Osteocyte (in vitro differentiated cells): Measurements from ENCODE around the gene THUMPD2. TPM values are rescaled to one million over a fixed set of nuclear protein-coding genes. Genes with fewer than 3 reads are reported as not detected.
"Not testable (repeated sequence)": the region's sequence is repeated elsewhere in the genome, so short reads cannot be mapped to it uniquely, and the experiment has no call there.

ENCODE experiments used
- DNase-seq: peaks from one replicate; pipeline ENCODE4 v3.0.0; 2021; ENCODE audit warnings: mixed read lengths; ENCODE audit not compliant: unreplicated experiment; ENCODE audit errors: extremely low spot score
- H3K27ac Mint-ChIP-seq: one replicate; pipeline ENCODE4 v1.8.0; 2021; ENCODE audit warnings: mild to moderate bottlenecking, mixed read lengths; ENCODE audit not compliant: unreplicated experiment
- H3K27me3 Mint-ChIP-seq: one replicate; pipeline ENCODE4 v1.8.0; 2021; ENCODE audit warnings: mixed read lengths; ENCODE audit not compliant: unreplicated experiment
- H3K36me3 Mint-ChIP-seq: one replicate; pipeline ENCODE4 v1.8.0; 2021; ENCODE audit warnings: mixed read lengths; ENCODE audit not compliant: unreplicated experiment
- H3K4me1 Mint-ChIP-seq: one replicate; pipeline ENCODE4 v1.8.0; 2021; ENCODE audit warnings: mixed read lengths; ENCODE audit not compliant: unreplicated experiment
- H3K4me3 Mint-ChIP-seq: one replicate; pipeline ENCODE4 v1.8.0; 2021; ENCODE audit warnings: mild to moderate bottlenecking, moderate library complexity, mixed read lengths; ENCODE audit not compliant: unreplicated experiment
- H3K9me3 Mint-ChIP-seq: one replicate; pipeline ENCODE4 v1.8.0; 2021; ENCODE audit warnings: mixed read lengths; ENCODE audit not compliant: unreplicated experiment
- CTCF ChIP-seq: fragments of 200-600 bp; sonication (generic); IDR thresholded peaks from 2 replicates; pipeline ENCODE4 v1.5.0; 2021; ENCODE audit warnings: antibody characterized with exemption, mild to moderate bottlenecking, moderate library complexity
- total RNA-seq: library from RNA; stranded (reverse); gene quantifications from 2 replicates; pipeline ENCODE4 v1.2.1, GENCODE V29; 2021

Gene THUMPD2
- total RNA-seq, 1 donor from 2014 or later, result 7.3 TPM

- TF ChIP-seq CTCF, result peak; percentile 61
- Mint-ChIP-seq H3K36me3 (peaks cover 10% of the 10 kb centered on the region), H3K27ac (no peak overlapping the region), H3K4me1 (peaks cover 28% of the 10 kb centered on the region), H3K27me3 (no peaks in the 10 kb centered on the region), H3K9me3 (peaks cover 4% of the 10 kb centered on the region), H3K4me3 (no peak overlapping the region)
- DNase-seq, result no peak
These were observed 50.1 kb downstream of the THUMPD2 start for GRCh38 chr2:39728941-39729351.

GRCh38 chr2:39728085-39728484, 51.0 kb downstream of the THUMPD2 start:
- not testable (repeated sequence) for H3K9me3 Mint-ChIP-seq, H3K4me3 Mint-ChIP-seq, H3K27me3 Mint-ChIP-seq, DNase-seq, H3K36me3 Mint-ChIP-seq
- Mint-ChIP-seq H3K4me1 (peaks cover 34% of the 10 kb centered on the region), H3K27ac (peak overlapping the region; percentile 67)

GRCh38 chr2:39725401-39725800, 53.7 kb downstream of the THUMPD2 start:
- Mint-ChIP-seq H3K27ac (no peak overlapping the region), H3K9me3 (no peaks in the 10 kb centered on the region), H3K36me3 (no peaks in the 10 kb centered on the region), H3K4me1 (peaks cover 34% of the 10 kb centered on the region), H3K27me3 (no peaks in the 10 kb centered on the region), H3K4me3 (no peak overlapping the region)
- no peak for DNase-seq
- TF ChIP-seq CTCF, result no peak

GRCh38 chr2:39724828-39725144, 54.3 kb downstream of the THUMPD2 start:
- H3K27ac Mint-ChIP-seq, result no peak overlapping the region
- H3K9me3 Mint-ChIP-seq, result no peaks in the 10 kb centered on the region
- H3K36me3 Mint-ChIP-seq, result no peaks in the 10 kb centered on the region
- no peak for TF ChIP-seq CTCF
- no peak for DNase-seq
- peaks cover 34% of the 10 kb centered on the region for H3K4me1 Mint-ChIP-seq
- no peaks in the 10 kb centered on the region for H3K27me3 Mint-ChIP-seq
- H3K4me3 Mint-ChIP-seq, result no peak overlapping the region

GRCh38 chr2:39723946-39724827, 54.9 kb downstream of the THUMPD2 start:
- no peak for DNase-seq
- no peak for TF ChIP-seq CTCF
- H3K27ac Mint-ChIP-seq, result no peak overlapping the region
- peaks cover 34% of the 10 kb centered on the region for H3K4me1 Mint-ChIP-seq
- H3K4me3 Mint-ChIP-seq, result no peak overlapping the region
- H3K27me3 Mint-ChIP-seq, result no peaks in the 10 kb centered on the region
- no peaks in the 10 kb centered on the region for H3K9me3 Mint-ChIP-seq
- no peaks in the 10 kb centered on the region for H3K36me3 Mint-ChIP-seq
